Medulla oblongata (tissue), 1 donor: ENCODE data around the gene NTHL1.

Experiments
- DNase-seq: peaks from one replicate; pipeline ENCODE4 v3.0.0-alpha.2; 2015; ENCODE audit errors: extremely low spot score

The NTHL1 gene

DNA sequence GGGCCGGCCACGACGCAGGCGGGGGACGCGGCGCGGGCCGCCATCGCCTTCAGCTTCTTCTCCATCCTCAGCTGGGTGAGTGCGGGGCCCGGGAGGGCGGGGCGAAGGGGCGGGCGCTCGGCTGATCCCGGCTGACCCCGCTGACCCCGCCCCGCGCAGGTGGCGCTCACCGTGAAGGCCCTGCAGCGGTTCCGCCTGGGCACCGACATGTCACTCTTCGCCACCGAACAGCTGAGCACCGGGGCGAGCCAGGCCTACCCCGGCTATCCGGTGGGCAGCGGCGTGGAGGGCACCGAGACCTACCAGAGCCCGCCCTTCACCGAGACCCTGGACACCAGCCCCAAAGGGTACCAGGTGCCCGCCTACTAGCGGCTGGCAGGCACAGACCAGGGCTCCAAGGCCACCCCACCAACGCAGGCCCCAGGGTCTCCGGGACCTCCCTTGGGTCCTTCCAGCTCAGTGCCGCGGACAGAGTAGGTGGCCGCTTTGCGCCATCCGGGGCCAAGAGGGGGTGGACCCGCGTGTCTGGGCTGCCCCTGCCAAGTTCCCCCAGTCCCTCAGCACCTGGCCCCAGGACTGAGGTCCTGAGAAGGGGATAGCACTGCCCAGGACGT is 54.8 kb downstream of the NTHL1 start:
- no peak for DNase-seq

DNA sequence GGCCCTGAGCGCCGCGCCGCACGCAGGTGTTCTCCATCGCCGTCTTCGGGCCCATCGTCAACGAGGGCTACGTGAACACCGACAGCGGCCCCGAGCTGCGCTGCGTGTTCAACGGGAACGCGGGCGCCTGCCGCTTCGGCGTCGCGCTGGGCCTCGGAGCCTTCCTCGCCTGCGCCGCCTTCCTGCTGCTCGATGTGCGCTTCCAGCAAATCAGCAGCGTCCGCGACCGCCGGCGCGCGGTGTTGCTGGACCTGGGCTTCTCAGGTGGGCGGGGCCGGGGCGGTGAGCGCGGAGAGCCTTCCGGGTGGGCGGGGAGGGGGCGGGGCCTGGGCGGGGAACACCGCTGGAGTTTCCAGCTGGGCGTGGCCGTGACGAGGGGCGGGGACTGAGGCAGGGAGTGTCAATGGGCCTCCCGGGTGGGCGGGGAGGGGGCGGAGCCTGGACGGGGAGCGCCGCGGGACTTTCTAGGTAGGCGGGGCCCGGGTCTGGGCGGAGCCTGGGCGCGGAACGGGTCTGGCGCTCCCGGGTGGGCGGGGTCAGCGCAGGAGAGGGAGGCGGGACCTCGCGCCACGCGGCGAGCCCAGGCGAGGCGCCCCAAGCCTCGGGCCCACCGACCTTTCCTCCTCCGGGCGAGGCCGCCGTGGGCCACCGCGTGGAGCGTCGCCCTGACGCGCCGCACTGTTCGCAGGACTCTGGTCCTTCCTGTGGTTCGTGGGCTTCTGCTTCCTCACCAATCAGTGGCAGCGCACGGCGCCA is 55.5 kb downstream of the NTHL1 start:
- peak; percentile 79 for DNase-seq

DNA sequence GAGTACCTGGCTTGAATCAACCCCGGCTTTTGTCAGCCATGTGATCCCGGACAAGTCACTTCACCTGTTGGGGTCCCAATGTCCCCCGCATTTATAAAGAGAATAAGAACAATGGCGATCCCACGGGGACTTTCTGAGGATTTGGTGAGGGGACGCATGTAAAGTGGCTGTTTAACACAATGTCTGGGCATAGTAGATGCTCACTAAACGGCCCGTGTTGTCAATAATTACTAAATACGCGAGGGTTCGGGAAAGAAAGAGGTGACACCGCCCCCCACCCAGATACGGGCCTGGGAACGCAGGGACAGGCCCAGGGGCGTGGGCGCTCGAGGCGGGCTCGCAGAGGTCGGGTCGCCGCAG is 56.1 kb downstream of the NTHL1 start:
- no peak for DNase-seq

- DNase-seq = no peak
Measured at GRCh38 chr16:1991135-1991551, 56.5 kb downstream of the NTHL1 start.

DNA sequence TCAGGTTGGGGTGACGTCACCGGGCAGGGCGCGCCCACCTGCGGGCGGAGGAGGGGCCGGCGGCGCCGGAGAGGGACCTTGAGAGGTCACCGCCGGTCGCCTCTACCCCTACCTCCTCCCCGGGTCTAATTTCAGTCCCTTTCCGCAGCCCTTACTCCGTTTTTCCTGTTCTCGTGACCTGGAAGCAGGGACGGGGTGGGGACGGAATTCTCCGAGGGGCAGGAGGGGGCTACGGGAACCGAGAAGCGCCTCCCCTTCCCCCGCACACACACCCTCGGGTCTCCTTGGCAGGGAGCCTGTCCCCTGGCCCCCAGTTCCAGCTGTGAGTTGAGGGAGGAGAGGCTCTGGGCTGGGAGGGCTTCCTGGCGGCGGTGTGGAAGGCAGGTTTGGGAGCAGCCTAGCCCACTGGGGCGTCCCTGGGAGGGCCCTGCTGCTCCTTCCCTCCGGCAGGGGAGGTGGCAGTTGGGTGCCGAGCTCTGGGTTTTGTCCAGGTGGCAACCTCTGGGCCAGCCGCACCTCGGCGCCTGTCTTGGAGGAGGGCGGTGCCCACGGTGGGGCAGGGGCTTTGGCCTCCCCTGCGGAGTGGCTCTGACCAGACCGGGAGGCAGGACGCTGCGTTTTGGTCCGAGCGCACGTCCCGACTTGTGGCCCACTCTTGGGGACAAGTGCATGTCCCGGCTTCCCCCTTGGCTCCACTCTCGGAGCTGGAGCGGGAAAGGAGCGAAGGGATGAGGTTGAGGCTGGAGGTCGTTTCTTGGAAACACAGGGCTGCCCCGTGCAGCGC is 57.1 kb downstream of the NTHL1 start:
- DNase-seq = no peak

GRCh38 chr16:1990101-1990350 is 57.6 kb downstream of the NTHL1 start:
- DNase-seq = no peak
